Natural killer cell (primary cell): ENCODE data around the gene PRRT3. TPM values are rescaled to one million over a fixed set of nuclear protein-coding genes. Genes with fewer than 3 reads are reported as not detected.
"Not testable (repeated sequence)": the region's sequence is repeated elsewhere in the genome, so short reads cannot be mapped to it uniquely, and the experiment has no call there.

Experiments used
- ATAC-seq, 3 donors: fragments of 150-1000 bp in 2 of 3; fragments of 200-7000 bp in 1 of 3; cut with Tn5 transposase; 1 replicate in 1 of 3; 2 replicates in 2 of 3; pipeline ENCODE4 v1.10.0; 2021; ENCODE audit warnings: mild to moderate bottlenecking in 2 of 3, moderate library complexity in 2 of 3
- DNase-seq, 2 donors: peaks; one replicate each; pipeline versions ENCODE4 v3.0.0 to v3.0.0-alpha.2; 2013 to 2021; ENCODE audit warnings: mixed read lengths in 1 of 2
- H3K27ac ChIP-seq: one replicate; pipeline ENCODE4 v1.5.1; 2013; ENCODE audit warnings: mild to moderate bottlenecking, low read length
- H3K27me3 ChIP-seq: one replicate; pipeline ENCODE4 v1.6.1; 2013; ENCODE audit warnings: low read length; ENCODE audit not compliant: control insufficient read depth, insufficient read depth
- H3K36me3 ChIP-seq: one replicate; pipeline ENCODE4 v1.6.1; 2013; ENCODE audit warnings: low read length; ENCODE audit not compliant: control insufficient read depth, insufficient read depth
- H3K4me1 ChIP-seq: one replicate; pipeline ENCODE4 v1.6.1; 2013; ENCODE audit warnings: low read length; ENCODE audit not compliant: control insufficient read depth, insufficient read depth
- H3K4me3 ChIP-seq: one replicate; pipeline ENCODE4 v1.5.1; 2013; ENCODE audit warnings: low read length
- H3K9me3 ChIP-seq: one replicate; pipeline ENCODE4 v1.6.1; 2013; ENCODE audit warnings: low read length; ENCODE audit not compliant: control insufficient read depth, insufficient read depth
- H3K27ac Mint-ChIP-seq, 2 donors: one replicate each; pipeline ENCODE4 v1.8.0; 2022; ENCODE audit warnings: mild to moderate bottlenecking in 2 of 2, mixed read lengths in 2 of 2, moderate library complexity in 1 of 2
- H3K27me3 Mint-ChIP-seq, 2 donors: one replicate each; pipeline ENCODE4 v1.8.0; 2022; ENCODE audit warnings: low read depth in 2 of 2, mixed read lengths in 2 of 2
- H3K36me3 Mint-ChIP-seq: one replicate; pipeline ENCODE4 v1.8.0; 2022; ENCODE audit warnings: mixed read lengths
- H3K4me1 Mint-ChIP-seq, 2 donors: one replicate each; pipeline ENCODE4 v1.8.0; 2022; ENCODE audit warnings: mixed read lengths in 2 of 2
- H3K4me3 Mint-ChIP-seq: one replicate; pipeline ENCODE4 v1.8.0; 2022; ENCODE audit warnings: mild to moderate bottlenecking, moderate library complexity, mixed read lengths
- H3K9me3 Mint-ChIP-seq, 2 donors: one replicate each; pipeline ENCODE4 v1.8.0; 2022; ENCODE audit warnings: mixed read lengths in 2 of 2
- CTCF ChIP-seq: fragments of 200-600 bp; IDR thresholded peaks from one replicate; pipeline ENCODE4 v1.8.0; 2022; ENCODE audit warnings: antibody characterized with exemption
- WGBS: methylation state at CpG from one replicate; pipeline ENCODE4 v1.1.7; 2013; ENCODE audit warnings: missing lambda C conversion rate; ENCODE audit not compliant: insufficient coverage; 5-methylcytosine and 5-hydroxymethylcytosine counted together
- intact Hi-C: fragments of 100-400 bp; cut with micrococcal nuclease; formaldehyde crosslinking; loops from one replicate; pipeline ENCODE4 v1.14.2; 2022
- total RNA-seq, 4 donors: library from RNA; stranded (reverse); fragments of 120-200 nt in 1 of 4; gene quantifications; one replicate each; pipeline versions ENCODE4 v1.2.3 to v1.2.4, GENCODE V29; 2013 to 2022

The PRRT3 gene
- total RNA-seq, 3 donors from 2014 or later (not counting 1 experiment from before 2014, with no cell fraction given): 2.2 to 5.1 (median 4.8) TPM

- Histone ChIP-seq H3K4me1 (peaks cover under 1% of the 10 kb centered on the region), H3K27ac (no peak overlapping the region), H3K9me3 (no peaks in the 10 kb centered on the region), H3K36me3 (peaks cover 18% of the 10 kb centered on the region), H3K4me3 (no peak overlapping the region), H3K27me3 (no peaks in the 10 kb centered on the region)
- ATAC-seq: no peak
- intact Hi-C loops: no loop called here
- WGBS: 98% methylated on average over 10 of the region's 10 CpGs
- Mint-ChIP-seq H3K27me3 (no peaks in the 10 kb centered on the region), H3K36me3 (no peaks in the 10 kb centered on the region), H3K4me3 (no peak overlapping the region), H3K9me3 (no peaks in the 10 kb centered on the region), H3K27ac (no peak overlapping the region), H3K4me1 (peaks cover 9 to 12% of the 10 kb centered on the region in 2 donors)
- no peak for TF ChIP-seq CTCF
- DNase-seq: no peak
These were observed 11.5 kb downstream of the PRRT3 start for GRCh38 chr3:9940746-9941145.

GRCh38 chr3:9939906-9940305 lies 12.3 kb downstream of the PRRT3 start:
- H3K27ac Mint-ChIP-seq, H3K27me3 ChIP-seq, H3K9me3 ChIP-seq, H3K4me3 ChIP-seq, H3K36me3 Mint-ChIP-seq, intact Hi-C loops, H3K4me1 ChIP-seq, H3K27me3 Mint-ChIP-seq, H3K9me3 Mint-ChIP-seq, ATAC-seq, DNase-seq, H3K27ac ChIP-seq, H3K4me3 Mint-ChIP-seq: not testable (repeated sequence)
- WGBS: 100% methylated on average over 22 of the region's 32 CpGs
- H3K36me3 ChIP-seq: peaks cover 18% of the 10 kb centered on the region
- peaks cover 18 to 20% of the 10 kb centered on the region in 2 donors for H3K4me1 Mint-ChIP-seq

GRCh38 chr3:9938966-9939365 lies 13.2 kb downstream of the PRRT3 start:
- intact Hi-C loops: no loop called here
- H3K36me3 Mint-ChIP-seq: no peaks in the 10 kb centered on the region
- no CpG with 5 or more reads among the region's 2 CpGs for WGBS

GRCh38 chr3:9937486-9938238 lies 14.5 kb downstream of the PRRT3 start:
- peak overlapping the region in 1 of 2 donors; percentile 13 for H3K27ac Mint-ChIP-seq
- no peak for DNase-seq
- 95% methylated on average over 13 of the region's 13 CpGs for WGBS
- no peaks in the 10 kb centered on the region for H3K9me3 ChIP-seq
- no peaks in the 10 kb centered on the region for H3K36me3 Mint-ChIP-seq
- H3K27ac ChIP-seq: no peak overlapping the region
- TF ChIP-seq CTCF: no peak
- ATAC-seq: no peak
- H3K27me3 ChIP-seq: no peaks in the 10 kb centered on the region
- intact Hi-C loops: no loop called here
- peaks cover 18% of the 10 kb centered on the region for H3K36me3 ChIP-seq
- no peak overlapping the region for H3K4me3 ChIP-seq
- peaks cover 18% of the 10 kb centered on the region for H3K4me1 ChIP-seq
- H3K4me3 Mint-ChIP-seq: no peak overlapping the region
- H3K27me3 Mint-ChIP-seq: no peaks in the 10 kb centered on the region
- H3K4me1 Mint-ChIP-seq: peaks cover 34 to 40% of the 10 kb centered on the region in 2 donors
- no peaks in the 10 kb centered on the region for H3K9me3 Mint-ChIP-seq

More at GRCh38 chr3:9938966-9939365, 13.2 kb downstream of the PRRT3 start:
- H3K4me1 ChIP-seq: peaks cover 14% of the 10 kb centered on the region
- no peaks in the 10 kb centered on the region for H3K9me3 ChIP-seq
- Mint-ChIP-seq H3K9me3 (no peaks in the 10 kb centered on the region), H3K4me3 (no peak overlapping the region), H3K27me3 (no peaks in the 10 kb centered on the region), H3K4me1 (peaks cover 27 to 29% of the 10 kb centered on the region in 2 donors), H3K27ac (no peak overlapping the region)
- H3K4me3 ChIP-seq: no peak overlapping the region
- no peak for ATAC-seq
- no peak overlapping the region for H3K27ac ChIP-seq
- no peaks in the 10 kb centered on the region for H3K27me3 ChIP-seq
- TF ChIP-seq CTCF: no peak
- DNase-seq: no peak
- peaks cover 18% of the 10 kb centered on the region for H3K36me3 ChIP-seq
